ENCODE measurements around the gene SLC17A4. TPM values are rescaled to one million over a fixed set of nuclear protein-coding genes. Genes with fewer than 3 reads are reported as not detected.

SLC17A4 gene
- total and polyA plus RNA-seq, 7 donors: under 0.01 to 24.7 (median 10.6) TPM; not detected in 3

DNA sequence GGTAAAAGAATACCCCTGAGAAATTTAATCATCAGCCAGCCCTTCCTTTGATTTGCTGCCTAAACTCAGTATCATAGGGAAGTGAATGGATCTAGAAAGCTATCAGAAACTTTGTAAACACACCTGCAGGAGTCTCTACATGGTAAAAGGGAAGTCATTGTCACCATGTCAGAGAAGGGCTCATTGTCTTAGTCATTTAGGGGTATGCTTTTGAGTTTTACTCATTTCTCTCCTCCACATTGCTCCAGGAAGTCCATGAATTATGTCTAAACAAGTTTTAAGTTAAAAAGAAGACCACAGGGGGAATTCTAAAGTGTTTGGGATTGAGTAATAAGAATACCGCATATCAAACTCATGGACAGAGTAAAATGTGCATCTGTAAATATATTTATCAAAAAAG lies 74.8 kb downstream of the SLC17A4 start:
- Histone ChIP-seq H3K36me3 (no peaks in the 10 kb centered on the region), H3K4me3 (no peak overlapping the region), H3K9me3 (no peaks in the 10 kb centered on the region), H3K4me1 (no peaks in the 10 kb centered on the region), H3K27ac (no peak overlapping the region), H3K27me3 (peaks cover 0 to 8% (median 0%) of the 10 kb centered on the region in 3 donors)
- intact Hi-C loops (cut with DNase I): no loop called here
- TF ChIP-seq POLR2AphosphoS5 (IDR thresholded peaks at IDR 0.05) (no peak), POLR2A (IDR thresholded peaks at IDR 0.05) (no peak), EP300 (IDR thresholded peaks at IDR 0.05) (no peak)
- TF ChIP-seq, protein P1, sequence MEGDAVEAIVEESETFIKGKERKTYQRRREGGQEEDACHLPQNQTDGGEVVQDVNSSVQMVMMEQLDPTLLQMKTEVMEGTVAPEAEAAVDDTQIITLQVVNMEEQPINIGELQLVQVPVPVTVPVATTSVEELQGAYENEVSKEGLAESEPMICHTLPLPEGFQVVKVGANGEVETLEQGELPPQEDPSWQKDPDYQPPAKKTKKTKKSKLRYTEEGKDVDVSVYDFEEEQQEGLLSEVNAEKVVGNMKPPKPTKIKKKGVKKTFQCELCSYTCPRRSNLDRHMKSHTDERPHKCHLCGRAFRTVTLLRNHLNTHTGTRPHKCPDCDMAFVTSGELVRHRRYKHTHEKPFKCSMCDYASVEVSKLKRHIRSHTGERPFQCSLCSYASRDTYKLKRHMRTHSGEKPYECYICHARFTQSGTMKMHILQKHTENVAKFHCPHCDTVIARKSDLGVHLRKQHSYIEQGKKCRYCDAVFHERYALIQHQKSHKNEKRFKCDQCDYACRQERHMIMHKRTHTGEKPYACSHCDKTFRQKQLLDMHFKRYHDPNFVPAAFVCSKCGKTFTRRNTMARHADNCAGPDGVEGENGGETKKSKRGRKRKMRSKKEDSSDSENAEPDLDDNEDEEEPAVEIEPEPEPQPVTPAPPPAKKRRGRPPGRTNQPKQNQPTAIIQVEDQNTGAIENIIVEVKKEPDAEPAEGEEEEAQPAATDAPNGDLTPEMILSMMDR (IDR thresholded peaks at IDR 0.05): no peak
- 87 to 90% methylated on average over 1 of the region's 1 CpG for WGBS, 2 donors
- DNase-seq: no peak

DNA sequence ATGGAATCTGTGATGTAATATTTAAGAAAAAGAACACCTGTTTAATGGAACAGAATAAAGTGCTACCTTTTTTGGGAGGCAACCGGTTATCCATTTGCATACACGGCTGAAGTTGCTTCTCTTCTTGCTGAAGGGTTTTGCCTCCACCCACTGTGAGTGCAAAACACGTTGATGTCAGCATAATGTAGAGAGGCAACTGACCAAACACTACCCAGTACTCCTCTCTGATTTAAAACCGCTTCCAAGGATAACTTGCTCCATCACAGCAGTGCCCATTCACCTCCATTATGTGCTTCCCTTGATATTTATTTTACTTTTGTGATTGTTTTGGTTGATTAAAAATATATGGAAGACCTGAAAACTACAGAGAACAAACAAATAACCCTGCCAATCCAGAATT lies 75.9 kb downstream of the SLC17A4 start:
- 86 to 90% methylated on average over 4 of the region's 4 CpGs for WGBS, 2 donors
- H3K27me3 ChIP-seq: peaks cover 0 to 8% (median 0%) of the 10 kb centered on the region in 3 donors
- no peaks in the 10 kb centered on the region for H3K4me1 ChIP-seq
- H3K36me3 ChIP-seq: no peaks in the 10 kb centered on the region
- no peaks in the 10 kb centered on the region for H3K9me3 ChIP-seq
- H3K4me3 ChIP-seq: no peak overlapping the region
- TF ChIP-seq EP300 (IDR thresholded peaks at IDR 0.05) (no peak), POLR2A (IDR thresholded peaks at IDR 0.05) (no peak), POLR2AphosphoS5 (IDR thresholded peaks at IDR 0.05) (no peak)
- TF ChIP-seq, protein P1 (IDR thresholded peaks at IDR 0.05): no peak
- intact Hi-C loops (cut with DNase I): no loop called here
- H3K27ac ChIP-seq: no peak overlapping the region
- DNase-seq: no peak

Other genes starting within 250 kb of the SLC17A4 start
- gene SCGN, start 102.5 kb upstream of the SLC17A4 start, total RNA-seq: 10 to 100 TPM in 3 of 4 donors, 1 to 10 TPM in 1; 8.2 to 22.5 (median 12.6) TPM
- 1 to 10 TPM; 4.8 to 8.8 (median 6.0) TPM for gene SCGN, start 102.5 kb upstream of the SLC17A4 start, polyA plus RNA-seq
- not detected for gene SLC17A1, start 77.3 kb downstream of the SLC17A4 start, total RNA-seq
- gene SLC17A1, start 77.3 kb downstream of the SLC17A4 start, polyA plus RNA-seq: under 1 TPM in 1 of 3 donors, not detected in 2; 0.04 TPM
- gene SLC17A3, start 119.5 kb downstream of the SLC17A4 start, total RNA-seq: not detected
- gene SLC17A3, start 119.5 kb downstream of the SLC17A4 start, polyA plus RNA-seq: not detected
- not detected for gene SLC17A2, start 175.9 kb downstream of the SLC17A4 start, total RNA-seq
- gene SLC17A2, start 175.9 kb downstream of the SLC17A4 start, polyA plus RNA-seq: not detected
- gene TRIM38, start 208.1 kb downstream of the SLC17A4 start, total RNA-seq: 10 to 100 TPM in 1 of 4 donors, 1 to 10 TPM in 3; 7.5 to 13.3 (median 8.2) TPM
- 10 to 100 TPM in 1 of 3 donors, 1 to 10 TPM in 2; 4.2 to 10.2 (median 5.1) TPM for gene TRIM38, start 208.1 kb downstream of the SLC17A4 start, polyA plus RNA-seq

Measured in sigmoid colon (tissue), 7 donors.